PC-3 (cell line): ENCODE data around the gene UGT2B10.

ENCODE experiments used
- EZH2 ChIP-seq: fragments of 300-600 bp; sonication (generic); IDR thresholded peaks from one replicate; pipeline ENCODE4 v1.6.1; 2017; ENCODE audit warnings: antibody characterized with exemption, mild to moderate bottlenecking, low read length; ENCODE audit not compliant: unreplicated experiment
- TF ChIP-seq, protein P1 (sequence below): fragments of 300-600 bp; sonication (generic); conservative IDR thresholded peaks from 2 replicates; pipeline ENCODE4 v1.5.1; 2017; ENCODE audit warnings: antibody characterized with exemption, low read depth, mild to moderate bottlenecking, low read length

DNA sequence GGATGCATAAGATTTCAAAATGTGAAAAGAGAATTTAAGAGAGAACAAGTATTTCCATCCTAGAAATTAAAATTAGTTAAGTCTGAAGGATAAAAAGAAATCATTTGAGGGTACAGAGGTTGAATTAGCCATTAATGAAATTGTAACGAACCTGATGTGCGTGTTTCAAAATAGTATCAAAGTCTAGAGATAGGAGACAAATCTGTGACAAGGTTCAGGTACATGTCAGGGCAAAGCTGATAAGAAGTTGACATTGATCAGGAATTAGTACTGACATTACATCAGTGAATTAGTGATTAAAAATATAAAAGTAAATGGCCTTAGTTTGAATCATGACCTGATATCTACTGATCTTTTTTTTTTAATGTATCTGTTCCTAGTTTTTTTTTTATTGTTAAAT, 62.3 kb downstream of the UGT2B10 start:
- TF ChIP-seq, protein P1, sequence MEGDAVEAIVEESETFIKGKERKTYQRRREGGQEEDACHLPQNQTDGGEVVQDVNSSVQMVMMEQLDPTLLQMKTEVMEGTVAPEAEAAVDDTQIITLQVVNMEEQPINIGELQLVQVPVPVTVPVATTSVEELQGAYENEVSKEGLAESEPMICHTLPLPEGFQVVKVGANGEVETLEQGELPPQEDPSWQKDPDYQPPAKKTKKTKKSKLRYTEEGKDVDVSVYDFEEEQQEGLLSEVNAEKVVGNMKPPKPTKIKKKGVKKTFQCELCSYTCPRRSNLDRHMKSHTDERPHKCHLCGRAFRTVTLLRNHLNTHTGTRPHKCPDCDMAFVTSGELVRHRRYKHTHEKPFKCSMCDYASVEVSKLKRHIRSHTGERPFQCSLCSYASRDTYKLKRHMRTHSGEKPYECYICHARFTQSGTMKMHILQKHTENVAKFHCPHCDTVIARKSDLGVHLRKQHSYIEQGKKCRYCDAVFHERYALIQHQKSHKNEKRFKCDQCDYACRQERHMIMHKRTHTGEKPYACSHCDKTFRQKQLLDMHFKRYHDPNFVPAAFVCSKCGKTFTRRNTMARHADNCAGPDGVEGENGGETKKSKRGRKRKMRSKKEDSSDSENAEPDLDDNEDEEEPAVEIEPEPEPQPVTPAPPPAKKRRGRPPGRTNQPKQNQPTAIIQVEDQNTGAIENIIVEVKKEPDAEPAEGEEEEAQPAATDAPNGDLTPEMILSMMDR, result no peak
- no peak for TF ChIP-seq EZH2
